ENCODE measurements around the gene GPR25.

GPR25 gene, protein sequence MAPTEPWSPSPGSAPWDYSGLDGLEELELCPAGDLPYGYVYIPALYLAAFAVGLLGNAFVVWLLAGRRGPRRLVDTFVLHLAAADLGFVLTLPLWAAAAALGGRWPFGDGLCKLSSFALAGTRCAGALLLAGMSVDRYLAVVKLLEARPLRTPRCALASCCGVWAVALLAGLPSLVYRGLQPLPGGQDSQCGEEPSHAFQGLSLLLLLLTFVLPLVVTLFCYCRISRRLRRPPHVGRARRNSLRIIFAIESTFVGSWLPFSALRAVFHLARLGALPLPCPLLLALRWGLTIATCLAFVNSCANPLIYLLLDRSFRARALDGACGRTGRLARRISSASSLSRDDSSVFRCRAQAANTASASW

DNA sequence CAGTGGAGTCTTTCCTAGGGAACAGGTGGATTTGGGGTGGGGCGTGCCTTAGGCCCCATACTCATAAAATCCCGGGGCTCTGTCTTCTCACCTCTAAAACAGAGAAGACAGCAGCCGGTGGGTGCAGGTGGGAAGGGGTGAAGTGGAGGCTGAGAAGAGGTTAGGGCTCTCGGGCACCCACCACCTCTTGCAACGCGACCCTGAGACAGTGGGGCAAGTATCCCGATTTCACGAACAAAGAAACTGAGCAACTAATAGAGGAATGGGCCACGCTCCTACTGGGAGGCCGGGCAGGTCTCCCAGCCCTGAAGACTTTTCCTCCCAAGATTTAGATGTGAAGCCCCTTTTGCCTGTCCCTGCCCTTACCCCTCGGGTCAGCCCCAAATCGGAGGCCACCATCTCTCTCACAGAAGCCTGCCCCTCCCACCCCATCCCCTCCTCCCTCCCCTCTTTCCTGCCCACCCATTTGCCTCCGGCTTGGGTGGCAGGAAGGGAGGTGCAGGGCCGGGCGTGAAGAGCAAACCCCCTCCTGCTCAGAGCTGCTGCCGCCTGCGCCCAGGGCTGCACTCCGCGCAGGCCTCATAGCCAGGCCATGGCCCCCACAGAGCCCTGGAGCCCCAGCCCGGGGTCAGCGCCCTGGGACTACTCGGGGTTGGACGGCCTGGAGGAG is at the start of gene GPR25:
TSS of gene GPR25 (plus strand) at position 536 of the 670 bp plus-strand sequence. CDS start at position 593, 57 bp downstream.
- DNase-seq (ENCODE audit: low read depth) = no peak

DNA sequence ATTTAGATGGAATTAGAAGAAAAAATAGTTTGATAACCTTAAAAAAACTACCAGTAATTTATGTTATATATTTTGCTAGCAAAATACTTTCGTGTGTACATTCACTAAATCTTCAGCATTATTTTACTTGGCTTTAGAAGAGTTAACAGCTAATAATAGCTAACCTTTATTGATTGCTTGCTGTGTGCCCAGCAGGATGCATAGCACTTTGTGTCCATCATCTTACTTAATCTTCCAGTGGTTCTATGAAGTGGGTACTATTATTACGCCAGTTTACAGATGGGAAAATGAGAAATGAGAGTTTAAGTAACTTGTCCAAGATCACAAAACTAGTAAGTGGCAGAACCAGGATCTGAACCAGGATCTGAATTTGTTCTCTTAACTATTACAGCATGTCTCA is 41.7 kb upstream of the GPR25 start:
- no peak for DNase-seq (ENCODE audit: low read depth)

DNA sequence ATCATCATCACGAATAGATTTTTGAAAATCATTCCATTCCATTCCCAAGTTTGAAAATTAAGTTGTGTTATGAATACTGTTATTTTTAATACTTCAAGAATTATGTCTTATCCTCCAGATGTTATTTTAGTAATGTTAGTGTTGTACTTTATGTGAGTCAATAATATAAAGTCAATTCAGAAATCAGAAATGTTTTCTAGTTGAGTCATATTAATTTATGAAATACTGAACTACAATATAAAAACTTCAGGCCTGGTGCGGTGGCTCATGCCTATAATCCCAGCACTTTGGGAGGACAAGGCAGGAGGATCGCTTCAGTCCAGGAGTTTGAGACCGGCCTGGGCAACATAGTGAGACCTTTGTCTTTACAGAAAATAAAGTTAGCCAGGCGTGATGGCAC is 38.4 kb upstream of the GPR25 start:
- peak; percentile 19 for DNase-seq (ENCODE audit: low read depth)

DNA sequence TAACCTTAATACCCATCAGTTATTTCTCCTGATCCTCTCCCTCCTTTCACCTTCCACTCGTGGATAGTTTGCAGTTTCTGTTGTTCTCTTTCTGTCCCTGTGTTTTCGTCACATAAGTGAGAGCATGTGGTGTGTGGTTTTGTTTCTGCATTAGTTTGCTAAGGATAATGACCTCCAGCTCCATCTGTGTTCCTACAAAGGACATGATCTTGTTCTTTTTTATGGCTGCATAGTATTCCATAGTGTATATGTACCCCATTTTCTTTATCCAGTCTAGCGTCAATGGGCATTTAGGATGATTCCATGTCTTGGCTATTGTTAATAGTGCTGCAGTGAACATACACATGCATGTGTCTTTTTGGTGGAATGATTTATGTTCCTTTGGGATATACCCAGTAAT is 36.6 kb upstream of the GPR25 start:
- no peak for DNase-seq (ENCODE audit: low read depth)

DNA sequence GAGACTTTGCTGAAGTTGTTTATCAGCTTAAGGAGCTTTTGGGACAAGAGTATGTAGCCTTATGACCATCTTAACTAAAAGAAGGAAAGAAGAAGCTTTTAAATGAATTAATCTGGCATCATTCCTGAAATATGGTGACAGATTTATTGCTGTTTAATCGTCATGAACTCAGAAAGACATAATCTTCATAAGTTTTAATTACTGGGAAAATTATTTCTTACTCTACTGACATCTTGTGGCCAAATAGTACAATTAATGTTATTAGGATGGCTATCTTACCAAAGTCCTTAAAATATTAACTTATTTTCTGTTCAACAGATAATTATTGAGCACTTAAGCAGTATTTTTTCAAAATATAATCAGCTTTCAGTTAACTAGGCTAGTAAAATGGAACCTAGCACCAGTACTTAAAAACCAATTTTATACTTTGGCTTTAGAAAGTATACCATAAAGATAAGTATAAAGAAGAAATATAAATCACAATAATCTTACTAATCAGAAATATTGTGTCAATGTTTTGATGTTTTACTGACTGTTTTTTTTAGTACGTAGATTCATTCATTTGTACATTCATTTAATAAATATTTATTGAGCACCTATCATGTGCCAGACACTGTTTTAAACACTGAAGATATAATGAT is 34.7 kb upstream of the GPR25 start:
- DNase-seq (ENCODE audit: low read depth) = peak; percentile 58

DNA sequence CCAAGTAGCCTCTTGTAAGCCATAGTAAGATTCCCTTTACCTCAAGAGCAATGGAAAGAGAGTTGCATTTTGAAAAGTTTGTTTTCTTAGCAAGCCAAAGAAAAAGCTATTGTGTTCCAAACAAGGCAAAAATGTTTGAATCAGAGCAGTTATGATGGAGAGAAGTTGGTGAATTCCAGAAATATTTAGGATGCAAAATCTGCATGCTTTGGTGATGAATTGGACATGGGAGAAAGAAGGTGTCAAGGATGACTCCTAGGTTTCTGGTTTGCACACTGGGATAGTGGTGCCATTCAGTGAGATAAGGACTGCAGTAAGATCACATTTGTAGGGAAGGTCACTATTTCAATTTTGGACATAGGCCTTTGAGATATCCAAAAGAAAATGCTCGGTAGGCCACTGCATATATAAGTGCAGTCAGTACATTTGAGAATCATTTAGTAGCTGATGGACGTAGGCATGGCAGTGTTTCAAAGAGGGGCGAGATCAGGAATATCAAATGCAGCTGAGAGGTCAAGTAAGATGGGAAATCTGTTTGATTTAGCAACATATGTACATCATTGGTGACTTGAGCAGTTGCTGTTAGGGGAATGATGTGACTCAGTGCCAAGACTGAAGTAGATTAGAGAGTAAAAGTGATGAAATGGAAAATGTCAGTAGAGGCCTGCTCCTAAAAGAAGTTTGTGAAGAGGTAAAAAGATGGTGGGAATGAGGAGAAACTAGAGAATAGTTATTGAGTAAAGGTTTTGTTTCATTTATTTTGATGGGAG is 33.9 kb upstream of the GPR25 start:
- DNase-seq (ENCODE audit: low read depth) = peak; percentile 65

DNA sequence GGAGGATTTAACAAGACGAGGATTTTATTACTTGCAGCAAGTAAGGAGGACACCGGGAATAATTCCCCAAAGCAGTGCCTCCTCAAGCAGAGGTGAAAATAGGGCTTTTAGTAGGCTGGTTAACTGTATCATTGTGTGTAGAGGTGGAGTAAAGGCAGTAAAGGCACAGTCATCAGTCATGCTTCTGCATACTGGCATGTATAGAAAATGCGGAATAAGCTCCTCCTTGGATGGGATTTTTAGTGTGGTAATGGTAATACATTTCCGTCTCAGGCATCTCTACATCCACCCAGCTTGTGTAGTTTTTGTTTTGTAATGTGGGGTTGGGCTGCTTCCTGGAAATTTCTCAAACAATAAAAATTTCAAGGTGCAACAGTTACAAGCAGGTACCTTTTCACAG is 27.4 kb upstream of the GPR25 start:
- DNase-seq (ENCODE audit: low read depth) = no peak

DNA sequence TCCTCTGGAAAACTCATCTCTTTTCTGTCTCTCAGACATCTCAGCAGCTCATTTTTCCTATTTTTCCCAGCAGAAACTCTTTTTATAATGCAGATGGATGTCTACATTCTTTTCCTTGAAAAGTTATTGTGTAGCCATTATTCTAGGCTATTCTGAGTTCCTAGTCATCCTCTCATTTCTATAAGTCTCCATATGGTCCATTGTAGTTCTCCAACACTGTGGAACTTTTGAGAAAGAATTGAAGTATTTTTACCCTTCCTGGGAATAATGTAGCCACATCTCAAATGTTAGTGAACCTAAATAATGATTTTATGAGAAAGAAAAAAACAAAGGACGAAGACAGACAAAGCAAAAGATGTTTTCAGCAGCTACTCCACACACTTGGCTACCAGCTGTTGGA is 26.4 kb upstream of the GPR25 start:
- no peak for DNase-seq (ENCODE audit: low read depth)

DNA sequence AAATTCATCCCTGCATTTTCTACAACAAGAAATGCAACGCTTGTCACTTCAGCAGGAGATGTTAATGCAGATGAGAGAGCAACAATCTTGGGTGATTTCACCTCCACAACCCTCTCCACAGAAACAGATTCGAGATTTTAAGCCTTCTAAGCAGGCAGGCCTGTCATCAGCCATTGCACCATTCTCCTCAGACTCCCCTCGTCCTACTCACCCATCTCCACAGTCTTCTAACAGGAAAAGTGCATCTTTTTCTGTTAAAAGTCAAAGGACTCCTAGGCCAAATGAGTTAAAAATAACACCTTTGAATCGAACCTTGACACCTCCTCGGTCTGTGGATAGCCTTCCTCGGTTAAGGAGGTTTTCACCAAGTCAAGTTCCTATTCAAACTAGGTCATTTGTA is 23.4 kb upstream of the GPR25 start:
- DNase-seq (ENCODE audit: low read depth) = no peak

DNA sequence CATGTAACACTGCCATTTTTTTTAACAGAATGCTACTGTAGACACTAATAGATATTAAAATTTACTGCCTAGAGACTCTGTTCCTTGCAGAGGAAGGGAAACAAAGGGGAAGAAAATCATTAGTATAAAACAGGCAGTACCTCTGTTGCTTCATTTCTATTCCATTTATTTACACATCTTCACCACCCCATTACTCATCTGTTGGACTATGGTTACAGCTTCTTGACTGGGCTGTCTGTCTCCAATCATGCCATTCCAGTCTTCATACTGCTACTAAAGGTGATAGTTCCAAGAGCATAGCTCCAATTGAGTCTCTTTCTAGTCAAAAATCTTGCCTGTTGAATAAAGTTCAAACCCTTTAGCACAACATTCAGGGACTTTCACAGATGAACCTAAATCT is 22.2 kb upstream of the GPR25 start:
- DNase-seq (ENCODE audit: low read depth) = no peak

DNA sequence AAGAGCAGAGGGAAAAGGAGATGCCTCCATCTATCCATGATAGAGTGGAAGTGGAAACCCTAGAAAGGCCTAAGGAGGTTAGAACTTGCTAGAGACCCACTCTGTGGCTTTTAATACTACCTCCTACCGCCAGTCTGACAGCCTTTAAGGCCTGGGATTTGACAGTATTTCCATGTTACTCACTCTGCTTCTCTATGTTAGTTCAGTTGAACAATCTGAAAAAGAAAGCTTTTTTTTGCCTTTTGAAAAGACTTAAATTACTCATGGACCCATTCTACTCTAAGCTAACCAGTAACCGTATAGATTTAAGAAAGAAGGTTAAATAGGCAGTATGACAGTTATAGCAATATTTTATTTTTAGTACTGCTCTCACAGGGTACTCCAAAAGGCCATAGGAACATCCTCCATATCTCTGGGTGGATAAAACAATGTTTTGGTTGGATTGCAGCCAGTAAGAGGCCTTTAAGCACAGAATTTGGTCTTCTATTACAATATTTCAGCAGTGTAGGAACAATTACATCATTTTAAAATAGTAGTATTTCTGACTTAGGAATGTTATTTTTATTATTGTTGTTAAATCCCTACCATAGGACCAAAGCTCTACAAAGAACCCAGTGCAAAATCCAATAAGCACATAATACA is 15.9 kb upstream of the GPR25 start:
- DNase-seq (ENCODE audit: low read depth) = no peak

DNA sequence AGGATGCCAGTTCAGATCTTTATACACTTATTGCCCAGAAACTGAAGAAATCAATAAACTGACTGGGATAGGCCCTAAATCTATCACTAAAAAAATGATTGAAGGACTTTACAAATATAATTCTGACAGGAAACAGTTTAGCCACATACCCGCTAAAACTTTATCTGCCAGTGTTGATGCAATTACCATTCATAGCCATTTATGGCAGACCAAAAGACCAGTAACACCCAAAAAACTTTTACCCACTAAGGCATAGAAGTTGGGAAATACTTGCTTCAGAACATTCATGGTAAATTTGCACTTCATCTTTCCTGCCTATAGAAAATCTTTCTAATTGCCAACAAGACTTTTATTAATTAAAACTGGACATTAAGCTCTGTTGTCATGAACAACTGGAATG is 15.0 kb upstream of the GPR25 start:
- no peak for DNase-seq (ENCODE audit: low read depth)

DNA sequence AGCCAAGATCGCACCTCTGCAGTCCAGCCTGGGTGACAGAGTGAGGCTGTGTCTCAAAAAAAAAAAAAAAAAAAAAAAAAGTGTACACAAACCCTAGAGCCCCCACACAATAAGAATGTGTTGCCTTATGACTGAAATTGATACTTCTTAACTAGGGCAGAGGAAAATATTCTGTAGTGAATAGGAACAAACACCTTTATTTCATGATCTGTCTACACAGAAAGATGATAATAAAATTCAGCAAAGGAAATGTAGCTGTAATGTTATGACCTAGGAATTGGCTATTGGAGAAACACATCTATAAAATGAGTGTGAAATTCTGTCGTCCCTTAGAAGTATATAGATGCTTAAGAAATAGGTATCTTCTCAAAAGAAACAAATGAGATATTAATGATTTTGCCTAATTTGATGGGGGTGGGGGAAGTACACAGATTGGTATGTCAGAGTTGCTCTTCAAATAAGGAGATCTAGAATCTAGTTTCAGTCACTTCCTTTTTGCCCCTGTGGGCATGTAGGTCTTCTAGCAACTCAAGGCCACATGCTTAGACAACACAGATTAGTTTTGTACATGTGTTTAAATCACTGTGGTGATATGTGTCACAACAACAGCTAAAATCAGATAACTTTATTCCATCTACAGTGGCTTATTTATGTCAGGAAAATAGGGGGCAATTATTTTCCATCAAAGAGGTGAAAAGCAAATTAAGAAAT is 10.7 kb upstream of the GPR25 start:
- no peak for DNase-seq (ENCODE audit: low read depth)

DNA sequence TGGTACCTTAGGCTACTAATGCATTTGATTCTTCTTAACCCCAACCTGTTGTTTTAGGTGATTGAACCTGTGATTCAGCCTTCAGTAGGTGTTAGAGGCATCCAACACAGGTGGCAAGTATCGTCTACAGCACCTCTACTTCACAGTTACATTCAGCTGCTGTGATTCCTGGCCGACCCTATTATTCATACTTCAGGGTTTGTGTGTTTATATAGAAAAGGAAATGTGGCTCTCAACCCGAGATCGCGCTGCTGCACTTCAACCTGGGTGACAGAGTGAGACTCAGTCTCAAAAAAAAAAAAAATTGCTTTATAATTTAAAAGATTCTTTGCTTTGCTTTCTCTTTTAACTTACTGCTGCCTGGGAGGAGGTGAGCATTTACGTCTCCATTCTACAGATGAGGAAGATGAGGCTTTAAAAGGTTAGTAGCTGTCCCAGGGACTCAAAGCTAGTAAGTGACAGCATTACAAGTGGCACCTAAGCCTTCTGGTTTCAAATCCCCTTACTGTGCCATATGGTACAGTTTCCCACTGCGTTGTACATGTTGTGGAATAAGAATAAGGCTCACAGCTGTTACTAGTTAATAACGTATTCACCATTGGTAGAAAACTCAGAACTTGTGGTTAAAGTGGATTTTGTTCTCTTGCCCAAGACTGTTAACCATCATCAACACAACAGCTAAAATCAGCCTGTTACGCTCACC is 9.9 kb upstream of the GPR25 start:
- no peak for DNase-seq (ENCODE audit: low read depth)

DNA sequence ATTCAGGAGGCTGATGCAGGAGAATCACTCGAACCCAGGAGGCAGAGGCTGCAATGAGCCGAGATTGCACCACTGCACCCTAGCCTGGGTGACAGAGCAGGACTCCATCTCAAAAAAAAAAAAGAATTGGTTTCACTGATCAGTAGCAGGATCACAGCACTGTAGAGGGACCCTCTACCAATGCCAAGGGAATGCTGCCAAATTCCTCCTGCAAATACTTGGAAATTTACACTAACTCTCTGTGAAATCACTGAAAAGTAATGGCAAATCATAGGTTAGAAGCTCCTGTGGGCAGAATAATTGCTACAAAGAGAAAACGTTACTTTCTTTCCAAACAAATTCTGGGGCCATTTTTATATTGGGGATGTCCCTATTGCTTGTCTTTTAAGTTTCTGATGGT is 6.7 kb upstream of the GPR25 start:
- no peak for DNase-seq (ENCODE audit: low read depth)

DNA sequence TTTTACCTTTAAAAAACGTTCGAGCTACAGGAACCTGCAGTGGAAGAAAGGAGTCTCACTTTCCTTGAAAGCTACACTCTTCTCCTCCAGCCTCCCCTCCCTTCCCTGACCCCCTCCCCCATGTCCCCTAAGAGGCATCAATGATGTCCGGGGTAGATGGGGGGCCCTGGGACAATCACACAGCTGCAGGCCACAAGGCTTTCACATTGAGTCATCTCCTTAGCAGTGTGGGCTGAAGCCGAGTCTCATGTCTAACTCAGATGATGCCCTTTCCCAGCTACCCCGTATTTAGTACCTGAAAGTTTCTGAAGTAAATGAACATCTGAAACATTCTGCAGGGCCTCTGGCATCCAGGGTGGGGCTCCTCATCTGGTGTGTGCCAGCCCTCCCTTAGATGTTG is 6.3 kb upstream of the GPR25 start:
- peak; percentile 44 for DNase-seq (ENCODE audit: low read depth)

DNA sequence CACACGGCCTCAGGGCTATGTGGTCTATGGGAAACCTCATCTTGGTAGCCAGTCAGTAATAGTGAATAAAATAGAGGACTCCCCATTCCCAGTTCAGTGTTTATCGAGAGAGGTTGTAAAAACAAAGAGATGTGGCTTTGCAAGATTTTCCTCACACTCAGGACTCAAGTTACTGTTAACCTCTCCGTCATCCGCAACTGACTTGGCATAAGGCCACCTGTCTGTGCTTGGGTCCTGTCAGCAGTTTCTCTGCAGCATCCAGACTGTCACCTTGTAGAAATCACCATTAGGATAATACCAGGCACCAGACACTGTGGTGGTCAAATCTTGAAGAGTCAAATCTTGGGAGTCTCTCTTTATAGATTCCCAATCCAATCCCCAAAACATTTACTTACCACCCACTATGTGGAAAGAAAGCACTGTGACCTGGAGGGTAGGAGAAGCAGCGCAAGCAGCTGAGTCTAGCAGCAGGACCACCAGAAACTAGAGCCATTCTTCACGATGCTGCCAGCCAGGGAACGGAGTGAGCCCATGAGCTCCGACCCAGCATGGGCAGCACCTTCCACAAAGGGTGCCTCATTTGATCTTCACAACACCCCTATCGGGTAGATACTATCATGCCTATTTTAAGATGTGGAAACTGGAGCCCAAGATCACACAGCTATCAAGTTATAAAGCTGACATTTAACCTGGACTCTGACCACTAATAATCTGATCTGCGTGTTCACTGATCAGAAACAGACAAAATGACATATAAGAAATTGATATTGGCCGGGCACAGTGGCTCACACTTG is 5.6 kb upstream of the GPR25 start:
- no peak for DNase-seq (ENCODE audit: low read depth)

DNA sequence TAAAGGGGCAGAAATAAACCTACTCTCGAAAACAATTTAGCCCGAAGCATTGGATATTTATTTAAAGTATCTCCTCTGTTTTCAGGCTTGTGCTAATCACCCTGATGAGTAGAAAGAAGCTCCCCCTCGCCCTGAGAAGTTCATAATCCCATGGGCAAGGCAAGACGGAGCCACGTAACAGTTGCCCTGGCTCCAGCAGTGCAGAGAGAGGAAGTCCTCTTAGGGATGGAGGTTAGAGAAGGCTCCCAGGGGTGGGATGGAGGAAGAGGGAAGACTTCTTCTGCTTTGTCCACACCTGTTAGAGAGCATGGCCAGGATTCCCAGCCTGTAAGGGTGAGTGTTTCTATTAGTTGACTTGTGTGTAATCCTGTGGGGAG is 3.4 kb upstream of the GPR25 start:
- DNase-seq (ENCODE audit: low read depth) = no peak

DNA sequence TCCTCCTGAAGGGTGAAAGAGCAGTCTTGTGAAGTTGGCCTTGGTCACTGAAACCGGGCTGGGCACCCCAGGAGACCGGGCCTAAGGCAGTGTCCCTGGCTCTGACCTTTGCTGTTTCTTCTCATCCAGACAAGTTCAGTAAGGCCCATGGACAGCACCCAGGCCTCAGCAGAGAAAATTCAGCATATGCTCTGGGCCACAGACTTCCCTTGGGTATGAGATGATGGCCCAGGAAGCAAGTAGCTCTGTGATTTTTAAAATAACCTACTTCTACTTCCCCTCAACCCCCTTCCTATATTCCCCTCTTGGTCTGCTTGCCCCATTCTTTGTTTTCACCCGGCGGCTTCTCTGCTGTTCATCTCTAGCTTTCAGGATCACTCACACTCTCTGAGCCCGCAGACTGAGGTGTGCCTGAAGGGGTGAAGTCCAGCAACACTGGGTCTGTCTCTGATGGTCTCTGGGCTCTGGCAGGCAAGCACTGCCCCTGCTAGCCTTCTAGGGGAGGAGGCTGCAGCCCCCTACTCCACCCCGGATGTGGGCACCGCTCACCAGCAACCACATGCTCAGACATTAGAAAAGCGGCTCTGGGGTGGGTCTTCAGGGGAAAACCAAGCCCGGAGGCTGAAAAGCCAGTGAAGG is 2.9 kb upstream of the GPR25 start:
- DNase-seq (ENCODE audit: low read depth) = no peak
